NCI-H524 treated with DMSO at 0.1 percent for 48 hours (cell line): Measurements from ENCODE around the gene NUBP2.

Experiments
- DNase-seq: peaks from one replicate; lab custom pipeline; 2025; lab: John Stamatoyannopoulos, UW

The NUBP2 gene

GRCh38 chr16:1809281-1809801 is 26.6 kb downstream of the NUBP2 start:
- no peak for DNase-seq

GRCh38 chr16:1810106-1810505 is 27.3 kb downstream of the NUBP2 start:
- DNase-seq = no peak

DNA sequence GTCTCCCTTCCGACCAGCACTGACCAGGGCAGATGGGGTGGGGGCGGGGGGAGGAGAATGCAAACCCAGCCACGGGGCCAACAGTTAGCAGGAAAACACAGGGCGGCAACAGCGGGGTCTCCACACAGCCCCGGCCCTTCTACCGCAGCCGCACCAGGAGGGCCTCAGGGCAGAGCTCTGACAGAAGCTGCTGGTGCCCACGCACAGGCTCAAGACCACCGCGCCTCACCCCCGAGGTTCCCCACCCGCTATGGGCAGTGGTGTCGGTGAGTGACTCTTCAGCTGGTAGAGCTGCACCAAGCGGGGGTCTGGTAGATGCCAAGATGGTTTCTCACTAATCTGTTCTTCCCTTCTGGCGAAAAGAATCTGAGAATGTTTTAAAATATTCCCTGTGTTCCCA is 27.8 kb downstream of the NUBP2 start:
- DNase-seq = no peak

GRCh38 chr16:1812732-1813163 is 30.0 kb downstream of the NUBP2 start:
- peak; percentile 33 for DNase-seq

GRCh38 chr16:1815461-1815860 is 32.7 kb downstream of the NUBP2 start:
- no peak for DNase-seq

- no peak for DNase-seq
Observed at GRCh38 chr16:1816396-1817275, 33.9 kb downstream of the NUBP2 start.

GRCh38 chr16:1817276-1817589 is 34.5 kb downstream of the NUBP2 start:
- no peak for DNase-seq

DNA sequence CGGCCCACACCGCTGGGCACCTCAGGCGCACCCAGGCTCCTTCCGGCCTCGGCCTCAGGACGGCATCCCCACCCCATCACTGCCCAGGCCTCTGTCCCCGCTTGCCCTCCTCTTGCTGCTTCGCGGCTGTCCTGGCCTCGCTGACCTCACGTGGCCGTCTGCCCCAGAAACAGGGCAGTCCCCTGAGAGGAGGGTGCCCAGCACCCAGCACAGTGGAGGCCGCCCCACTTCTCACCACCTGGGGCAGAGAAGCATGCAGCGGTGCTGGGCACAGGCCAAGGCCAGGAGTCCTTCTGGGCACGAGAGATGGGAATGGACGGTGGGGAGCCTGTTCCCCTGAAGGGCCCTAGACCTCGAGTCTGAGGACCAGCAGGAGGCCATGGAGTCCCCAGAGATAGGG is 35.0 kb downstream of the NUBP2 start:
- no peak for DNase-seq

GRCh38 chr16:1818204-1818872 is 35.6 kb downstream of the NUBP2 start:
- no peak for DNase-seq

DNA sequence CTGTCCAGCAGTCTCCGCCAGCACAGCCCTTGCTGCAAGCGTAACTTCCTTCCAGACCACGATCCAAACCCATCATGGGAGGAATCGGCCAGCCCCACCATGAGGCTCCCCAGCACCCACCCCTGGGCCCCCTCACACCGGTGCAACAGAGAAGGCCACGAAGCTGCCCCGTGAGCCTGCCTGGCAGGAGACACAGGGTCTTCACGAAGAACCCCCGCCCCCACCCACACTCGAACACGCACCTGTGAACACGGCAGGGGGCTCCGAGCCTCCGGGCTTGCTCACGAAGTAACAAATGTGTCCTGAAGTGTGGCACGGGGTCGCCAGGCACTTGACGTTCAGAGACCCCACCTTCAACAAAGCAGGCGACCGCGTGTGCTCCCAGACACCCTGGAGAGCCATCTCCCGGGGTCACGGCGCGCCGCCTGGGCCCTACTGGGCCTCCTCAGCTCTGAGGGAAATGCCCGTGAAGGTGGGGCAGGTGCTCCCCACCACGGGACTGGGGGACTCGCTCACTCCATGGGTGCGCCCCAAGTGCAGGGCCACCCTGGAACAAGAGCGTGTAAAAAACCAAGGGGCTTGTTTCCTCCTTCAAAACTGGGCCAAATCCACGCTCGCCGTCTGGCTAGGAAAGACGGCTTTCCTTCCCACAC is 36.2 kb downstream of the NUBP2 start:
- no peak for DNase-seq

DNA sequence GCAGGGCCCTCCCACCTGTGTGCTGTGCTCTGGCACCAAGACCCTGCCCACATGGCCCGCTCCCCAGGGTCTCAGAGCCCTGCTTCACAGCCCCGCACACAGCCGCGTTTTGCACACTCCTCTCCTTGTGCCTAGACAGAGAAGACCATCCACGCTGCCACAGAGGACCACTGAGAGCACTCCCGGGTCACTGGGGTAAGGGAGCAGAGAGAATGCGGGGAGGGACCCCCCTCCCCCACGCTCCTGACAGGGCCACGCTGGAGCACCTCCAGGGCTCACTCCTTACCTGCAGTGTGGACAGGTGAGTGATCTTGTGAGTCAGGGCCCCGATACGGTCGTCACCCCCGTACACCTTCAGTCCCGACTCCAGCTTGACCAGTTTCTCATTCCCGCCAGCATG is 36.9 kb downstream of the NUBP2 start:
- DNase-seq = no peak

- no peak for DNase-seq
Observed at GRCh38 chr16:1820096-1820945, 37.6 kb downstream of the NUBP2 start.

DNA sequence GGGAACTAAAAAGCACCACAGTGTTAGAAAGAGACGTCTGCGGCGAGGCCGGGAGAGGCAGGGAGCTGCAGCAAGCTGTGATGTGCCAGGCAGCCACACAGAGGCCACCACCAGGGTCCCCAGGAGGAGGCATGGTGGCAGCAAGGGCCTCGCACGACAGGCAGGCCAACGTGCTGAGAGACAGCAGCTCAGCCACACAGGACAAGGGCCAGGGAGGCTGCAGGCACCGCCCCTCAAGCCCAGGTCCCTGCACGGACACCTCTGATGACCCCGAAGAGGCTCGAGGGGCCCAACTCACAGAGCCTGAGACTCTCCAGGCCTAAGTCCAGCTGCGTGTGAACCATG is 38.2 kb downstream of the NUBP2 start:
- no peak for DNase-seq

DNA sequence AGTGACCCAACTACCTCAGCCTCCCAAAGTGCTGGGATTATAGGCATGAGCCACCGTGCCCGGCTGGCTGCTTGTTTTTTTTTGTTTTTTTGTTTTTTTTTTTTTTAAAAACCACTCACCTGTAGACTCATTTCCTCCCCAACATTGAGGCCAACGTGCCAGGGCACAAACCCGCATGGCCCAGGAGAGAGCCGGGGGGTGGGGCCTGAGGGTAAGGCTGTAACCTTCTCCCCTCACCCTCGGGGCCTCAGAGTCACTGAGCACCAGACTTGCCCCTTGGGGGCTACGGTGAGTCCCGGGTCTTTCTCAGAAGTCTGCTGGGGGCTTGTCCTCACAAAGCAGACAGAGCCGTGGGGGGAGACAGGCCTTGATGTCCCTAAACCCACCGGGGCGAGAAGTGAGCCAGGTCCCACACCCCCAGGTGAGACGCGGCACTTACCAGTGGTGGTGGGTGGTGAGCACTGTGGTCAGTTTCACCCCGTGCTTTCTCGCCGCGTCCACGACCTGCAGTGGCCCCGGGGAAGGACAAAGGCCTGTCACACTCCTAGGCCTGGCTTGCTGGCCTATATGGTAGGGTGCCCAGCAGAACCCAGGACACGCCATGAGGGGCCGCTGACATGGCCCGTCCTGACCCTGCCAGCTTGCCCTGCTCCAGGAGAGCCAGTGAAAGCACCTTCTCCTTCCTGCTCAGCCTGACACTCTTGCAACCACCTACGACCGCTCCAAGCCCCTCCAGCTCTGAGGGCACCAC is 39.3 kb downstream of the NUBP2 start:
- DNase-seq = no peak

GRCh38 chr16:1822801-1823200 is 40.0 kb downstream of the NUBP2 start:
- DNase-seq = no peak

DNA sequence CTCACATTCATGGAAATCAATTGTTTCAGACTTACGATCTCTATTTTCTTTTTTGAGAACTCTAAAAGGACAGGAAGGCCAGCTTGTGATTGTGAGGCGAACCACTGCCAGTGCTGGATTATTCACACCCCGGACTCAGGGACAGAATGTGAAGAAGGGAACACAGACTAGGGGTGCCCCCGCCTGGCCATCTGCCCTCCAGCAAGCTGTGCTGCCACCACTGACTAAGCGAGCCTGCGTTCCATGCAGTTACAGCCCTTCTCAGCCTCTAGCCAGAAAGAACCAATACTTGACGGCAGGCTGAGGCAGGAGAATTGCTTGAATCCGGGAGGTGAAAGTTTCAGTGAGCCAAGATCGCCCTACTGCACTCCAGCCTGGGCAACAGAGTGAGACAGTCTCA is 41.1 kb downstream of the NUBP2 start:
- no peak for DNase-seq

DNA sequence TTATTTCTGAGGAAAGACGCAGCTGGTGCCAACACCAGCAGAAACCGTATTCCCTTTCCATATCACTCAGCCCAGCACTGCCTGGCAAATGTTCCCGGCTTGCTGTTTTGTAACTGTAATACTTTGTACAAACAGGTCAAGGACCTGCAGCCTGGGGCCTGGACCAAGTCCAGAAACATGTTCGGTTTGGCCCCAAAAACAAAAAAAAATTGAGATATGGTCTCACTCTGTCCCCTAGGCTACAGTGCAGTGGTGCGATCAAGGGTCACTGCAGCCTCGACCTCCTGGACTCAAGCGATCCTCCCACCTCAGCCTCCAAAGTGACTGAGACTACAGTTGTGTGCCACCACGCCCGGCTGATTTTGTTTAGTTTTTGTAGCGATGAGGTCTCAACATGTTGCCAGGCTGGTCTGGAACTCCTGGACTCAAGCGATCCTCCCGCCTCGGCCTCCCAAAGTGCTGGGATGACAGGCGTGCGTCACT is 42.7 kb downstream of the NUBP2 start:
- no peak for DNase-seq

DNA sequence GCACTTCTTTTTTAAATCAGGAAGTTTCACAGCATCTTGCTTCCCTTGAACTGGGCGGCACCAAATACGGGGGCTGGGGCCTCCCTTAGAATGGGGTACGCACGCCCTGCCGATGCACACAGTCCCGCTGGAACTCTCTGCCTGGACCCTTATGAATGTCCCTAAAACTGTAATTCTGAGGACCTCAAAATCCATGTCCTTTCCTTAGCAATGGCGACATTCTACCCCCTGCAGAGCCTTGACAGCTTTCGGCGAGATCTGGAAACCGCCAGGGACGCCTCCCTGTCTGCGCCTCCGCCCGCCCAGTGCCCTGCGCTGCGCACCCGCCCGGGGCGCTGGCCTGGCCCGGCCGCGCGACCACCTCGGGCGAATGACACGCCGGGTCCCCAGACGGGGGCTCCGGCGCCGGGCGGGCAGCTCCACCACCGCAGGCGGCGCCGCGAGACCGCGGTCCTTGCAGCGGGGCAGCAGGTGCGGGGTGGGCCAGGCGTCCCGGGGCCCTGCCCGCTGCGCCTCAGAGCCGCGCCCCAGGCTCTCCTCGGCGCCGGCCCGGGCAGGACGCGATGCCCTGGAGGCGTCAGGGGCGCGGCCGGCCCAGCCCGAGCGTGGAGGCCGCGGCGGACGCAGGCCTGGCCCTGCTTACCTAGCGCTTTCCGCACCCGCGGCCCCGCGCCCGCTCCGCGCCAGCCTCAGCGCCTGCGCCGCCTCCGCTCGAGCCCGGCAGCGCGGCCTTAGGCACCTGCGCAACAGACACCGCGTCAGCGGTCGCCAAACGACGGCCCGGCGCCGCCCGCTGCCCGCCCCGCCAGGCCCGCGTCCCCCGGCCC is 43.3 kb downstream of the NUBP2 start:
- no peak for DNase-seq

- peak; percentile 62 for DNase-seq
Observed at GRCh38 chr16:1826691-1827573, 44.2 kb downstream of the NUBP2 start, which contains the start of the genes FAHD1 and HAGH. Gene FAHD1, plus strand, starts transcription at chr16:1827206. Its CDS starts 33 bp downstream, at chr16:1827239. Gene HAGH, minus strand, starts transcription at chr16:1826825. Its CDS starts 38 bp downstream, at chr16:1826787.
